ENCODE results near the gene LRRC31. TPM values are rescaled to one million over a fixed set of nuclear protein-coding genes. Genes with fewer than 3 reads are reported as not detected.

The LRRC31 gene
- total RNA-seq, 2 experiments from 2014 or later, result not detected

- Mint-ChIP-seq H3K4me1 (ENCODE audit: low read depth) (no peaks in the 10 kb centered on the region), H3K4me3 (no peak overlapping the region), H3K27ac (no peak overlapping the region), H3K27me3 (peaks cover 2% of the 10 kb centered on the region), H3K9me3 (no peaks in the 10 kb centered on the region), H3K36me3 (ENCODE audit: low read depth) (no peaks in the 10 kb centered on the region)
- no peak for TF ChIP-seq CTCF (IDR thresholded peaks at IDR 0.05)
- Histone ChIP-seq H3K4me3 (ENCODE audit: low read length) (no peak overlapping the region), H3K36me3 (ENCODE audit: insufficient read depth, low read length) (no peaks in the 10 kb centered on the region), H3K9me3 (ENCODE audit: control insufficient read depth in 1 of 2, insufficient read depth in 1 of 2, low read length in 2 of 2) (no peaks in the 10 kb centered on the region), H3K27ac (ENCODE audit: low read depth in 1 of 2, low read length in 2 of 2) (no peak overlapping the region), H3K27me3 (ENCODE audit: control insufficient read depth in 1 of 2, insufficient read depth in 2 of 2, low read length in 2 of 2) (no peaks in the 10 kb centered on the region), H3K4me1 (ENCODE audit: insufficient read depth, low read length) (no peaks in the 10 kb centered on the region)
- CTCF ChIA-PET, result no interaction called here
- intact Hi-C loops (cut with DNase I, micrococcal nuclease), result no loop called here
- no peak for DNase-seq
- ATAC-seq (ENCODE audit: poor library complexity), result no peak
- POLR2A ChIA-PET, result no interaction called here
Measured at GRCh38 chr3:169847896-169848295, 21.8 kb downstream of the LRRC31 start.

- H3K27me3 ChIP-seq (ENCODE audit: control insufficient read depth in 1 of 2, insufficient read depth in 2 of 2, low read length in 2 of 2), result no peaks in the 10 kb centered on the region
- intact Hi-C loops (cut with DNase I, micrococcal nuclease), result no loop called here
Measured at GRCh38 chr3:169846458-169847193, 23.1 kb downstream of the LRRC31 start.

GRCh38 chr3:169842960-169843359 lies 26.8 kb downstream of the LRRC31 start:
- no peaks in the 10 kb centered on the region for H3K36me3 Mint-ChIP-seq (ENCODE audit: low read depth)
- peaks cover 8% of the 10 kb centered on the region for H3K27me3 Mint-ChIP-seq
- no peak overlapping the region for H3K27ac Mint-ChIP-seq
- Histone ChIP-seq H3K9me3 (ENCODE audit: control insufficient read depth in 1 of 2, insufficient read depth in 1 of 2, low read length in 2 of 2) (no peaks in the 10 kb centered on the region), H3K4me1 (ENCODE audit: insufficient read depth, low read length) (no peaks in the 10 kb centered on the region), H3K27ac (ENCODE audit: low read depth in 1 of 2, low read length in 2 of 2) (no peak overlapping the region), H3K36me3 (ENCODE audit: insufficient read depth, low read length) (no peaks in the 10 kb centered on the region), H3K4me3 (ENCODE audit: low read length) (no peak overlapping the region), H3K27me3 (ENCODE audit: control insufficient read depth in 1 of 2, insufficient read depth in 2 of 2, low read length in 2 of 2) (peaks cover 0 to 4% of the 10 kb centered on the region in 2 experiments)
- H3K4me3 Mint-ChIP-seq, result no peak overlapping the region
- CTCF ChIA-PET, result interaction anchor here (1.6 kb wide), 1 partner anchor 8 kb away, joined by 3 read pairs; no protein-coding TSS in a partner anchor
- TF ChIP-seq CTCF (IDR thresholded peaks at IDR 0.05), result no peak
- intact Hi-C loops (cut with DNase I, micrococcal nuclease), result no loop called here
- ATAC-seq (ENCODE audit: poor library complexity), result no peak
- no peaks in the 10 kb centered on the region for H3K4me1 Mint-ChIP-seq (ENCODE audit: low read depth)
- H3K9me3 Mint-ChIP-seq, result no peaks in the 10 kb centered on the region
- DNase-seq, result no peak
- POLR2A ChIA-PET, result interaction anchor here (2.1 kb wide), 1 partner anchor 14 kb away, joined by 8 read pairs; no protein-coding TSS in a partner anchor

More at GRCh38 chr3:169846458-169847193, 23.1 kb downstream of the LRRC31 start:
- no peaks in the 10 kb centered on the region for H3K9me3 ChIP-seq (ENCODE audit: control insufficient read depth in 1 of 2, insufficient read depth in 1 of 2, low read length in 2 of 2)
- CTCF ChIA-PET, result no interaction called here
- POLR2A ChIA-PET, result no interaction called here
- Mint-ChIP-seq H3K27ac (no peak overlapping the region), H3K4me1 (ENCODE audit: low read depth) (no peaks in the 10 kb centered on the region), H3K4me3 (no peak overlapping the region), H3K27me3 (no peaks in the 10 kb centered on the region), H3K36me3 (ENCODE audit: low read depth) (no peaks in the 10 kb centered on the region), H3K9me3 (no peaks in the 10 kb centered on the region)
- no peaks in the 10 kb centered on the region for H3K4me1 ChIP-seq (ENCODE audit: insufficient read depth, low read length)
- ATAC-seq (ENCODE audit: poor library complexity) (no peak), DNase-seq (no peak)
- H3K36me3 ChIP-seq (ENCODE audit: insufficient read depth, low read length), result no peaks in the 10 kb centered on the region
- no peak overlapping the region for H3K27ac ChIP-seq (ENCODE audit: low read depth in 1 of 2, low read length in 2 of 2)
- no peak overlapping the region for H3K4me3 ChIP-seq (ENCODE audit: low read length)
- TF ChIP-seq CTCF (IDR thresholded peaks at IDR 0.05), result no peak

Measured in CD4-positive, alpha-beta T cell (primary cell).